GM11168 (cell line): ENCODE data around the gene DRC3.
"Not testable (repeated sequence)": the region's sequence is repeated elsewhere in the genome, so short reads cannot be mapped to it uniquely, and the experiment has no call there.

ENCODE experiments used
- in situ Hi-C: fragments of 300-500 bp; cut with MboI; formaldehyde crosslinking; loops from one replicate; pipeline ENCODE4 v1.12.0; 2022; ENCODE audit warnings: low sequenced_read_pairs; ENCODE audit not compliant: unreplicated experiment

The DRC3 gene

DNA sequence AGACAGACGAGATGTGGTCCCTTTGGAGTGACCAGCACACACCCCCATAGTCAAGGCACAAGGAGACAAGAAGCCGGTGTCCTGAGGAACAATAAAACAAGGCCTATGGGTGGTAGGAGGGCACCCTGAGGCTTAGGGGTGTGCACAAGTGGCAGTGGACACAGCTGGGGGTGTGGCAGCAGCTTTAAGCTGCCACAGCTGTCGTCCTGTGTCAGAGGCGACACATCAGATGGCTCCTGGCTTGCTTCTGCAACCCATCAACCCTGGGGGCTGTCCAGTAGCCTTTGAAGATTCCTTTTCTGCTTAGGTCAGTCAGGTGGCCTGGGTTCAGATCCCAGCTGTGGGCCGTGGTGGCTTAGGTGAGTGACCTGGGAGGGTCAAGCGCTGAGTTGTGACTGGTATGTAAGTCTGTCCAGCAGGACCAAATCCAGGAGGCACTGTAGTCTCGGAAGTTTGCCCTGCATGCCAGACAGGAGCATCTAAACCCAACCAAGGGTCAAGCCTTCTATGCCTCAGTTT lies 15.8 kb downstream of the DRC3 start:
- in situ Hi-C loops = no loop called here

DNA sequence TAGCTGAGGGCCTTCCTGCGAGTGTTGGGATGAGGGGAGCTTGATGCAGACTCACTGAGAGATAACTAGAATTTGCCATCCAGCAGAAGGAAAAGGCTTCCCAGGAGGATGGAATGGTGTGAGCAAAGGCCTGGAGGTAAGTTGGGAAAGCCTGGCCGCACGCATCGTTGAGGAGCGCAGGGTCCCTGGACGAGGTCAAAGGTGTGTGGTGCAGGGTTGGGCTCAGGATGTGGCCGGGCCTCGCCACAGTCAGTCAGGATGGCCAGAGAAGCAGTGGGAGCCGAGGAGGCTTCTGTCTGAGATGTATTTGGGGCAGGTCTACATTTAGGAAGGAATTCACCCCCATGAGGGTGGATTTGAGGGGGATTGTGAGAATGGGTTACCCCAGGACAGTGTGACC lies 16.4 kb downstream of the DRC3 start:
- in situ Hi-C loops = no loop called here

DNA sequence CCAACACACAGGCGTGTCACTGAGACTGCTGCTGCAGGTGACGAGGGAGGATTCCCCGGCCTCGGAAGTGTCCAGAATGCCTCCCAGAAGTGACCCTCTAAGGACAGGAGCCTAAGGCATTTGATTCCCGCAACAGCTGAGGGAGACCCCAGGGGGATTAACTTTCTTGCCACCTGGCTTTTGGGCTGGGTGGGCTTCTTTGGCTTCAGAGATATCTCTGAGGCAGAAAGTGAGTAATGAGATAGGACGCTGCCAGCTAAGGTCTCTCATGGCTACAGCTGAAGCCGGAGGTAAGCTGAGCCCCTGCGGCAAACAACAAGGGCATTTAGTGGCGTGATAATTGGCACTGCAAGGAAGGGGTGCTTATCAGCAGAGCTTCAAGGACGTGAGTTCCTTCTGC lies 17.0 kb downstream of the DRC3 start:
- in situ Hi-C loops = no loop called here

DNA sequence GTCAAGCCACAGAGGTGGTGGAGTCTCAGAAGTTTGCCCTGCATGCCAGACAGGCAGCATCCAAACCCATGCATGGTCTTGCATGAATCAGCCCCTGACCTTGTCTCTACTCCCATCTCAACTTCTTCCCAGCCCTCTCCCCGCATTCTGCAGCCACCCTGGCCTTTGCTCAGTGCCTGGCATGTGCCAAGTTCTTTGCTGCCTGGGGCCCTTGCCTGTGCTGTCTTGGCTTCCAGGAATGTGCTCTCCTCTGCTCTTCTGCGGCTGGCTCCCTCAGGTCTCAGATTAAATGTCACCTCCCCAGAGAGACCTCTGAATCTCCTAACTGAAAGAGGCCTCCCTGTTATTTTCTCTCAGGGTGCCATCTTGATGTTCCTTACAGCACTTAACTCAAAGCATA lies 17.6 kb downstream of the DRC3 start:
- in situ Hi-C loops = no loop called here

DNA sequence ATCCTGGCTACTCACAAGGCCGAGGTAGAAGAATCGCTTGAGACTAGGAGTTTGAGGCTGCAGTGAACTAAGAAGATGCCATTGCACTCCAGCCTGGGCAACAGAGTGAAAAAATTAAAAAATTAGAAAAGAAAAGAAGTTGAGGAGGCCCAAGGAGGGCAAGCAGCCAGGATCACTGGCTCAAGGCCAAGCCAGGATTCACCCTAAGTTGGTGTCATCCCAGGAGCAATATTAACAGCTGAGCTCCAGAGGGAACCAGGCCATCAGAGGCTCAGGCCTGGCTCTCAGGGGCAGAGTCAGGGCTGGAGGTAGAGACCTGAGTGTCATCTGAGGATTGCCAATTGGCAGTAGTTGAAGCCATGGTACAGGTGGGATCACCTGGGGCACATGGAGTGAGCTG lies 20.7 kb downstream of the DRC3 start:
- in situ Hi-C loops = no loop called here

DNA sequence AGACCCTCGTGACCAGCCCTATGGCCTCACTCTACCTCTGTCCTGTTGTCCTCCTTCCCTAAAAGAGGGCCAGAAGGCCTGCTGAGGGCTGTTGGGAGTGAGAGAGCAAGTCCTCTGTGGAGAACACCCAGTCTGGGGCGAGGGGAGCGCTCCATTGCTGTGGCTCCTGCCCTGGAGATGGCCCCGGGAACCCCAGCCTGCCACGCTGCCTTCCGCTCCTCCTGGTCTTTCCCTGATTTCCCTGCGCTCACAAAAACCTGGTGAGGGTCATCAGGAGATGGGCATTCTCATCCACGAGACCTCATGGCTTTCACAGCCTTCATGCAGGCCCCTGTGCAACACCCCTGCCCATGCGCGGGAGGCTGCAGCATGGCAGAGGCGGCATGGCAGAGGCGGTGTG lies 21.2 kb downstream of the DRC3 start:
- in situ Hi-C loops = no loop called here

DNA sequence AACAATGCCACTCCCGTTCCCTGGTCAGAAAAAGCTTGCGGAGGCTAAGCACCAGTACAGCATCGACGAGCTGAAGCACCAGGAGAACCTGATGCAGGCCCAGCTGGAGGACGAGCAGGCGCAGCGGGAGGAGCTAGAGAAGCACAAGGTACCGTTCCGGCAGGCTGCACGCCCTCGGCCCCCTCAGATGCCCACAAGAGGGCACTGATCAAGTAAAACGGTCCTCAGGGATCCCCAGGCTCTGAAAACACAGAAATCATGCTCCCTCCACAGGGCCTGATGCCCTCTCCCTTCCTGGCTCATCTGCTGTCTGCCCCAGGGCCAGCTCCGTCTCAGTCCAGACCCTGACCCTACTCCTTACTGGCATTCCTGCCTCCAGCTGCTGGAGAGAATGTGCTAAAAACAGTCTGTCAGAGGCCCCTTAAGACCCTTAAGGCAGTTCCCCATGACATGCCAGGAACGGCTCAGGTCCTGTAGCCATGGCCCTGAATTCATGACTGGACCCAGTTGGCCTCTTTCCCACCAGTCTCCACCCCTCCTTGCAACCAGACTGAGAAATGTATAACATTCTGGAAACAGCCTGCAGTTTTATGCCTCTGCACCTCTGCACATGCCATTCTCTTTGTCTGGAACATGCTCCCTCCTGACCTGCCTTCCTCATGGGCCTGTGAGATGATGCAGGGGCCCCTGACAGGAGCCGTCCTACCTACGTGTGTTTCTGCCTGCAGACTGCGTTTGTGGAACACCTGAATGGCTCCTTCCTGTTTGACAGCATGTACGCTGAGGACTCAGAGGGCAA lies 21.8 kb downstream of the DRC3 start:
- in situ Hi-C loops = no loop called here

DNA sequence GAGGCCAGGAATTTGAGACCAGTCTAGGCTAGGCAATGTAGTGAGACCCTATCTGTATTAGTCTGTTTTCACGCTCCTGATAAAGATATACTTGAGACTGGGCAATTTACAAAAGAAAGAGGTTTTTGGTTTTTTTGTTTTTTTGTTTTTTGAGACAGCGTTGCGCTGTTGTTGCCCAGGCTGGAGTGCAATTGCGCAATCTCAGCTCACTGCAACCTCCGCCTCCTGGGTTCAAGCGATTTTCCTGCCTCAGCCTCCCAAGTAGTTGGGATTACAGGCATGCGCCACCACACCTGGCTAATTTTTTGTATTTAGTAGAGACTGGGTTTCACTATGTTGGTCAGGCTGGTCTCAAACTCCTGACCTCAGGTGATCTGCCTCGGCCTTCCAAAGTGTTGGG lies 23.2 kb downstream of the DRC3 start:
- in situ Hi-C loops = not testable (repeated sequence)

DNA sequence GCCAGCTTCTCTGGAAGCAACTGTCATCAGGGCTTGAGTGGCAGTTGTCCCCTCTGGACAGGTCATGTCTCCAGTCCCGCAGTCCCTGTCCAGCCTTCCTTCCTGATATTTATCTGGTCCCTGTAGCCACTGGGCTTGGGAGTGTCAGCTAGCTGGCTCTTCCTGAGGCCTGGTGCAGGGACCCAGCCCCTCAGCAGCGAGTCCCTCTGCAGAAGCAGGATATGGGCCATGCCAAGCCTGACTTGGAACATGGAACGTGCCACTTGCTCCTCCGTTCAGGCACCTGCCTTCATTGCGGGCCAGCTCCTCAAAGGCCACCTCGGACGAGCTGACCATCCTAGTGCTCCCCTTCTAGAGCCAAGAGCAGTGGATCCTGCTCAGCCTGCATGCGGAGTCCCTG lies 26.3 kb downstream of the DRC3 start:
- in situ Hi-C loops = no loop called here

DNA sequence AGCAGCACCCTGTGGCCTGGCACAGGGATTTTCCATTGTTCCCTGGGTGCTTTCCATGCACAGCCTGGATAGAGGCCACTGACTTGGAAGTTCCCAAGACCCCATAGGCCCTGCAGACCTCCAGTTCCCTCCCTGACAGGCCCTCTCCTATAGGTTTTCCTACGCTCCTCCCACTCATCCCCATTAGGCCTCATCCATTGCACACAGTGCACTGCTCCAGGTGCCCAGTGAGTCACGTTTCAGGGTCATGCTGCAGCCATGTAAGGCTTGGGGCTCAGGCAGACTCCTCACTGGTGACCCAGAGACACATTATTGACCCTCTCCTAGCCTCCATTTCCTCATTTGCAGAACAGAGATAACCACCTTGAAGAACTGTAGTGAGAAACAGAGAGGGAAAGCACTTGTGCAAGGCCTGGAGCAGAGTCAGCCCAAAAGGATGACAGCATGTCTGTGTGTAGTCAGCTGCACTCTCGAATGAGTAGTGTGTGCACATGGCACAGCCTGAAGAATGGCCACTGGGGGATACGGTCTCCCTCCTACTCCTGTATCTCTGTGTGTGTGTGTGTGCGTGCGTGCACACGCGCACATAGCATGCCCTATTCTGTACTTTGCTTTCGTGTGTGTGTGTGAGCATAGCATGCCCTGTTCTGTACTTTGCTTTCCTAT lies 26.8 kb downstream of the DRC3 start:
- in situ Hi-C loops = no loop called here

DNA sequence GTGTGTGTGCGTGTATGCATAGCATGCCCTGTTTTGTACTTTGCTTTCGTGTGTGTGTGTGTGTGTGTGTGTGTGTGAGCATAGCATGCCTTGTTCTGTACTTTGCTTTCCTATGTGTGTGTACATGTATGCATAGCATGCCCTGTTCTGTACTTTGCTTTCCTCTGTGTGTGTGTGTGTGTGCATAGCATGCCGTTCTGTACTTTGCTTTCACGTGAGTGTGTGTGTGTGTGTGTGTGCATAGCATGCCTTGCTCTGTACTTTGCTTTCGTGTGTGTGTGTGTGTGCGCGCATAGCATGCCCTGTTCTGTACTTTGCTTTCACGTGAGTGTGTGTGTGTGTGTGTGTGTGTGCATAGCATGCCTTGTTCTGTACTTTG lies 27.4 kb downstream of the DRC3 start:
- in situ Hi-C loops = no loop called here

DNA sequence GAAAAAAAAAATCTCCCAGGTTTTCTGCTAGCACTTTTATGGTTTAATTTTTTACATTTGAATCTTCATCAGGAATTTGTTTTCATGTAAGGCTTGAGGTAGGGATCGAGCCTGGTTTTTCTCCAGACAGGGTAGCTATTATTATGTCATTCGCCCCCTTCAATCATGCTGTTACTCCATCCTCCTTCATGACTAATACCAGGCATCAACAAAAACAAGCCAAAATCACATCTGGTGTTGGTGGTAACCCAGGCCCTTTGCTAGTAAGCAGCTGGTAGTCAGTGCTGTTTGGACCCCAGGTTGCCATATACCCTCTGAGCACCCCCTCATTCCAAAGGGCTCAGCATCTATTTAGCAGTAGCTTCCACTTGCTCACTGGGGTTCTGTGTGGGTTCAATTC lies 29.5 kb downstream of the DRC3 start:
- in situ Hi-C loops = no loop called here

DNA sequence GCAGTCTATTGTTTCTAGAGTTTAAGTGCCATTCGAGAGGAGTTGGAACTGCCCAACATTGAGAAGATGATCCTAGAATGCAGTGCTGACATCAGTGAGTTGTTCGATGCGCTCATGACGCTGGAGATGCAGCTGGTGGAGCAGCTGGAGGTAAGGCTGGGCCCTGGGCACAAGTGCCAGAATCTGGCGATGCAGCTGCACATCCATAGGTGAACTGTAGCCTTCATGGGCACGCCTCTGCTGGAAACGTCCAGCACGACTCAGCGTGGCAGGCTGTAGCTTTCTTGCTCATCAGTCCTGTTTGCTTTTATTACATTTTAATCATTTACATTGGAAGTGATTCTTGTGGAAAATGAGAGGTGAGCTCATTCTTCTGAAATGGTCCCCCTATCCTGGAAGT lies 31.7 kb downstream of the DRC3 start:
- in situ Hi-C loops = no loop called here

DNA sequence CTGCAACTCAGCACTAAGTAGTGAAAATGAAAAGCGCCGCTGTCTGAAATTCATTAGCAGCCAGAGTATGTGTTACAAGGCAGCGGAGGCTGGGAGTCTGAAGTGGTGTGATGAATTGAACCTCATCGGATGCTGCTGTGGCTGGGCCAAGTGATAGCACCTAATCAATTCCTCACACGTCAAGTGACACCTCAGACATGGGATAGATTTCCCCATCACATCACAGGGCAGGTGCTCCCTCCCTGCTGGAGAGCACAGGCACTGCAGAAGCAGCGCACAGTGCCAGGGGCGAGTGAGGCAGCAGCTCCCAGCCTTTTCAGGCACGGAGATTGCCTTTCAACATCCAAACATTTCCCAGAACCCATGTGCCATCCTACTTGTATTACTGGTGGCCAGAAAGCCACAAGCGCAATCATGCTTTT lies 32.2 kb downstream of the DRC3 start:
- in situ Hi-C loops = no loop called here

DNA sequence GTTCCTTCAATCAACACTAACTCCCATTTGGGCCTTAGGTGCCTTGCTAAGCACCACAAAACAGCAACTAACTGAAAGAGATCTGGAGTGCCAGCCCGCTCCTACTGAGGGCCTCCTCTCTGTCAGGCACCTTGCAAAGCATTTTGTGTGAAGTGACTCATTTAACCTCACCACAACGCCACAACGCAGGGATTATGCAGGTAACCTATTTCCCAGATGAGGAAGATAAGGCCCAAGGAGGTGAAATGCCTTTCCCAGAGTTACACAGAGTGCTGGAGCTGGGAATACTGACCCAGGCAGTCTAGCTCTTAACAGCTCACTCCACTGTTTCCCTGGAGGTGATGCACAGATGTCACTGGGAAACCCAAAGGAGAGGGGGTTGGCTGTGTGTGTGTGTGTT lies 32.8 kb downstream of the DRC3 start:
- in situ Hi-C loops = no loop called here

DNA sequence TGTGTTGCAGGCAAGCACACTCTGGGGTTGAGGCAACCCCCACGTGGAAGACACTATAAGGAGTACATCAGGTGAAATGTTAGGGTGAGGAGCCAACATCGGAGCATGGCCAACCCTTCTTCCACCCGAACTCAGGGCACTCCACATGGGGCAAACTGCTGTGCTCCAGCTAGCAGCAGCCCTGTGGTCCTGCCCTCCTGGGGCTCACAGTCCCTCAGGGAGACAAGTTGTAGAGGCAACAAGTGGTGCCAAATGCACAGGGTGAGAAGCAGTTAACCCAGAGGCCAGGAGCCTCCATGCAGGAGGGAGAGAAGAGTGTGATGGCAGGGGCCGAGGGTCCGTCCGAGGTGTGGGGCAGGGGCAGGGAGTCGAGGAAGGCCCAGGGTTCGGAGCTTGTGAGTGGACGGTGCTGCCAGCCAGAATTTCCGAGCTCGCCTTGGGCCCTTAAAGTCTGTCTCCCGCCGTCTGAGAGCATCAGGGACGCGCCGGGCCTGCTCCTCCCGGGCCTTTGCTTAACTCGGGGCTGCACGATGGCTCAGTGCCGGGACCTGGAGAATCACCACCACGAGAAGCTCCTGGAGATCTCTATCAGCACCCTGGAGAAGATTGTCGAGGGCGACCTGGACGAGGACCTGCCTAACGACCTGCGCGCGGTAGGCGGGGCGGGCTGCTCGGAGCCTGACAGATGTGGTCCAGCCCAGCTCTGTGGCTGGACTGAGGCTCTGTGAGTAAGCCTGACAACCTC lies 34.0 kb downstream of the DRC3 start:
- in situ Hi-C loops = no loop called here

DNA sequence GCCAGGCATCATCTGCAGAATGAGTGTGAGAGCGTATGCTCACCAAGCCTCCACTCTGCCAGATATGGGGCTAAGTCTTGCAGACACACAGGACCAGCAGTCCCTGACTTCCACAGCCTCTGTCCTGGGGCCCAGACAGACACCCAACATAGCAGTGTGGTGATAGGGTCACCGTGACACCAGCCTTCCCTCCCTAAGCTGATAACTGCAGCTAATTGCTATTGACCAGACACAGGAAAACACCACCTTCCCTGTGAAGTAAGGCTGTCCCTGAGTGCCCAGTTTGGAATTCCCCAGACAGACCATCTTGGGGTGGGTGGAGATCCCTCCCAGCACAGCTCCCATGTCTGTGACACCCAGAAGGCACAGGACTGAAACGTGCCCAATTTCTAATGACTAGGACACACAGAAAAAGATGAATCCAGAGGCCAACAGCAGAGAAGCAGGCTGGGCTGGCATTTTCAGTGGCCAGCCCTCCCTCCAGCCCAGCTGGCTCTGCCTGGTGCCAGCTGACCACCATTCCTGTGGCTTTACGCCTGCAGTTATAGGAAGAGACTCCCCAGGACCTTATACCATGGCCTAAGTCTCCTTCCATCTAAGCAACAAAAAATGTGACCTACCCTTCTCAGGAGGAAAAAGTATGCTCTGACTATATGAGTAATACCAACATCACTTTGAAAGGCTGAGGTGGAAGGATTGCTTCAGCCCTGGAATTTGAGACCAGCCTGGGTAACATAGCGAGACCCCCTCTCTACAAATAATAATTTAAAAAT lies 36.0 kb downstream of the DRC3 start:
- in situ Hi-C loops = no loop called here

DNA sequence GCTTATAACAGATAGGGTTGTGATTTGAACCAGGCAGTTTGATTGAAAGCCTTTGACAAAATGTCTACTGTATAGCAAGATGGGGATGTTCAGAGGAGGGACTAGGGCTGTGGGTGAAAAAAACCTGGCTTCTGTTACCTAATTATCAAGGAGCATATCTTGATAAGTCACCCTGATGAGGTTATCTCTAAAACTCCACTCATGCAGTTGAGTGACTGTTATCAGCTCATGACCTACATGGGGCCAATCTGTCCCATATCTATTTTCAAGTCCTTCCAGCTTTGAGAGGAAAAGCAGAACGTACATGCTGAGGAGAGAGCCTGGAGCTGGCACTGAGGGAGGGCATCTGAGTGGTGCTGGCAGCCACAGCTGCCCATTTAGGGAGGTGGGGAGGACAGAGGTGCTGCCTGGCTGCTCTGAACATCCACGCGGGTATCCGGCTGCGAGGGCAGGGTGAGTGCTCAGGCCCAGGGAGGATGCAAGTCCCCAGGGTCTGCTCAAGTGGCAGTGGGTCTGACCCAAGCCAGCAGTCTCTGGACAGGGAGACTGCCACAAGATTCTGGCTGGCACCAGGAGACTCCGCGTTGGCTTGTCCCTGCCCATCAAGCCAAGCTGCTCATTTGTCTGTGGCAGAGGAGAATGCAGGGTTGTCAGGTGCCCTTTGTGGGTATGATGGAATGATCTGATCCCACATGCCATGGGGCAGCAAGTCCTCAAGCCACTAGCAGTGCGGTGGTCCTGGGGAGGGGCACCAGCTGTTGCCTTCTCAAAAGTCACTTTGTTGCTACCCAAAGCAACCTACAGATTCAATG lies 37.2 kb downstream of the DRC3 start:
- in situ Hi-C loops = no loop called here

DNA sequence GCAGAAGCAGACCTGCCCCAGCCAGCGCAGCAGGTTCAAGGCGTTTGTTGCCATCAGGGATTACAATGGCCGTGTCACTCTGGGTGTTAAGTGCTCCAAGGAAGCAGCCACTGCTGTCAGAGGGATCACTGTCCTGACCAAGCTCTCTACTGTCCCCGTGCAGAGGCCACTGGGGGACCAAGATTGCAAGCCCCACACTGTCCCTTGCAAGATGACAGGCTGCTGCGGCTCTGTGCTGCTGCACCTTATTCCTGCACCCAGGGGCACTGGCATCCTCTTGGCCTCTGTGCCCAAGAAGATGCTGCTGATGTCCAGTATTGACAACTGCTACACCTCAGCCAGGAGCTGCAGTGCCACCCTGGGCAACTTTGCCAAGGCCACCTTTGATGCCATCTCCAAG lies 38.6 kb downstream of the DRC3 start:
- in situ Hi-C loops = no loop called here

DNA sequence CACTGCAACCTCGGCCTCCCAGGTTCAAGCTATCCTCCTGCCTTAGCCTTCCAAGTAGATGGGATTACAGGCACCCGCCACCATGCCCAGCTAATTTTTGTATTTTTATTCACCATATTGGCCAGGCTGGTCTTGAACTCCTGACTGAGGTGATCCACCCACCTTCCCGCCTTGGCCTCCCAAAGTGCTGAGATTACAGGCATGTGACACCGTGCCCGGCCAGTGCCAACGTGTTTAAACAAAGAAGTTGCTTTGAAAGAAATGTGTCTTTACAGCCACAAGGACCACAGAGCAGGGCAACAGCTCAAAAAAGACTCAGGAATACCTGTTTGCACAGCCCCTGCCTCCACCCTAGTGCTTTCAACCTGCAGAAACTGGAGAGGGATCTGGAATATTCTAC lies 41.3 kb downstream of the DRC3 start:
- in situ Hi-C loops = no loop called here
